Endothelial cell of umbilical vein (primary cell): ENCODE measurements around the gene RMC1.
"Not testable (repeated sequence)": the region's sequence is repeated elsewhere in the genome, so short reads cannot be mapped to it uniquely, and the experiment has no call there.

Experiments
- JUN ChIP-seq: IDR thresholded peaks from 2 replicates; pipeline ENCODE4 v1.6.1; 2011; ENCODE audit warnings: borderline replicate concordance, low read depth; ENCODE audit not compliant: insufficient read length, insufficient read depth
- TF ChIP-seq, protein P1 (sequence below), 2 donors: IDR thresholded peaks; 1 replicate in 1 of 2; 2 replicates in 1 of 2; pipeline ENCODE4 v1.5.1; 2011; ENCODE audit warnings: low read length in 2 of 2, mild to moderate bottlenecking in 2 of 2, moderate library complexity in 2 of 2, control low read depth in 1 of 2, inconsistent platforms in 1 of 2, low read depth in 1 of 2; ENCODE audit not compliant: insufficient read depth in 1 of 2; ENCODE audit errors: extremely low read depth in 1 of 2

DNA sequence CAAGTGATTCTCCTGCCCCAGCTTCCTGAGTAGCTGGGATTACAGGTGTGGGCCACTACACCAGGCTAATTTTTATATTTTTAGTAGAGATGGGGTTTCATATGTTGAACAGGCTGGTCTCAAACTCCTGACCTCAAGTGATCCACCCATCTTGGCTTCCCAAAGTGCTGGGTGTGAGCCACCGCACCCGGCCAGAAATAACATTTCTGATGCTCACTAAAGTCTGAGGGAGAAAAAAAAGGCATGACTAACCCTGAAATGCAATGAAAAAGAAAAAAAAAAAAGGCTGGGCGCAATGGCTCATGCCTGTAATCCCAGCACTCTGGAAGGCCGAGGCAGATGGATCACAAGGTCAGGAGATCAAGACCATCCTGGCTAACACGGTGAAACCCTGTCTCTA is 13.7 kb upstream of the RMC1 start:
- TF ChIP-seq, protein P1, sequence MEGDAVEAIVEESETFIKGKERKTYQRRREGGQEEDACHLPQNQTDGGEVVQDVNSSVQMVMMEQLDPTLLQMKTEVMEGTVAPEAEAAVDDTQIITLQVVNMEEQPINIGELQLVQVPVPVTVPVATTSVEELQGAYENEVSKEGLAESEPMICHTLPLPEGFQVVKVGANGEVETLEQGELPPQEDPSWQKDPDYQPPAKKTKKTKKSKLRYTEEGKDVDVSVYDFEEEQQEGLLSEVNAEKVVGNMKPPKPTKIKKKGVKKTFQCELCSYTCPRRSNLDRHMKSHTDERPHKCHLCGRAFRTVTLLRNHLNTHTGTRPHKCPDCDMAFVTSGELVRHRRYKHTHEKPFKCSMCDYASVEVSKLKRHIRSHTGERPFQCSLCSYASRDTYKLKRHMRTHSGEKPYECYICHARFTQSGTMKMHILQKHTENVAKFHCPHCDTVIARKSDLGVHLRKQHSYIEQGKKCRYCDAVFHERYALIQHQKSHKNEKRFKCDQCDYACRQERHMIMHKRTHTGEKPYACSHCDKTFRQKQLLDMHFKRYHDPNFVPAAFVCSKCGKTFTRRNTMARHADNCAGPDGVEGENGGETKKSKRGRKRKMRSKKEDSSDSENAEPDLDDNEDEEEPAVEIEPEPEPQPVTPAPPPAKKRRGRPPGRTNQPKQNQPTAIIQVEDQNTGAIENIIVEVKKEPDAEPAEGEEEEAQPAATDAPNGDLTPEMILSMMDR (IDR thresholded peaks at IDR 0.05; ENCODE audit: extremely low read depth in 1 of 2, insufficient read depth in 1 of 2, low read depth in 1 of 2, low read length in 2 of 2), result not testable (repeated sequence)
- not testable (repeated sequence) for TF ChIP-seq JUN
